Testis (tissue), 3 donors: Measurements from ENCODE around the gene CTDNEP1. TPM values are rescaled to one million over a fixed set of nuclear protein-coding genes. Genes with fewer than 3 reads are reported as not detected.

Experiments
- DNase-seq: peaks from one replicate; pipeline ENCODE4 v3.0.0-alpha.2; 2019
- H3K27ac ChIP-seq, 2 donors: fragments of 200-600 bp; sonication (generic); one replicate each; pipeline ENCODE4 v1.5.1; 2019
- H3K27me3 ChIP-seq: fragments of 200-600 bp; sonication (generic); one replicate; pipeline ENCODE4 v1.5.1; 2019
- H3K36me3 ChIP-seq: fragments of 200-600 bp; sonication (generic); one replicate; pipeline ENCODE4 v1.5.1; 2017; ENCODE audit warnings: low read depth; ENCODE audit errors: missing control alignments
- H3K4me1 ChIP-seq: fragments of 200-600 bp; sonication (generic); one replicate; pipeline ENCODE4 v1.5.1; 2019
- H3K4me3 ChIP-seq, 2 donors: fragments of 200-600 bp; sonication (generic); one replicate each; pipeline ENCODE4 v1.5.1; 2017 to 2019
- H3K9me3 ChIP-seq: fragments of 200-600 bp; sonication (generic); one replicate; pipeline ENCODE4 v1.5.1; 2017
- POLR2A ChIP-seq: fragments of 450-650 bp; IDR thresholded peaks from one replicate; pipeline ENCODE4 v1.6.1; 2017; ENCODE audit warnings: antibody characterized with exemption, mild to moderate bottlenecking, moderate library complexity
- WGBS, 2 donors: methylation state at CpG; one replicate each; pipeline ENCODE4 v1.1.5; 2018; 5-methylcytosine and 5-hydroxymethylcytosine counted together
- intact Hi-C: fragments of 100-400 bp; cut with DNase I; formaldehyde crosslinking; loops from one replicate; pipeline ENCODE4 v1.15.1; 2023; ENCODE audit warnings: low total_unique reads
- polyA plus RNA-seq: library from polyadenylated mRNA; stranded (reverse); fragments of 350-450 nt; fragmentation: Illumina TruSeq; extraction: RNeasy Lipid Tissue Mini Kit (QIAGEN cat#74804); gene quantifications from one replicate; pipeline ENCODE4 v1.2.3, GENCODE V29; 2014; ENCODE audit warnings: low read depth, low replicate concordance; ENCODE audit not compliant: insufficient read depth
- total RNA-seq, 2 donors: library from RNA; depleted of rRNA; stranded (reverse); fragments of >200 nt; gene quantifications; one replicate each; pipeline ENCODE4 v1.2.3, GENCODE V29; 2016
- TF ChIP-seq, protein P1 (sequence below), 3 experiments: fragments of 450-650 bp in 2 of 3; fragments of 200-600 bp in 1 of 3; sonication (generic) in 1 of 3; IDR thresholded peaks; one replicate each; pipeline ENCODE4 v1.5.1; 2016 to 2019; ENCODE audit warnings: antibody characterized with exemption in 3 of 3, mild to moderate bottlenecking in 2 of 3, moderate library complexity in 1 of 3

Gene CTDNEP1
- total and polyA plus RNA-seq, 3 donors from 2014 or later, result 86.4 to 138 (median 94.0) TPM

DNA sequence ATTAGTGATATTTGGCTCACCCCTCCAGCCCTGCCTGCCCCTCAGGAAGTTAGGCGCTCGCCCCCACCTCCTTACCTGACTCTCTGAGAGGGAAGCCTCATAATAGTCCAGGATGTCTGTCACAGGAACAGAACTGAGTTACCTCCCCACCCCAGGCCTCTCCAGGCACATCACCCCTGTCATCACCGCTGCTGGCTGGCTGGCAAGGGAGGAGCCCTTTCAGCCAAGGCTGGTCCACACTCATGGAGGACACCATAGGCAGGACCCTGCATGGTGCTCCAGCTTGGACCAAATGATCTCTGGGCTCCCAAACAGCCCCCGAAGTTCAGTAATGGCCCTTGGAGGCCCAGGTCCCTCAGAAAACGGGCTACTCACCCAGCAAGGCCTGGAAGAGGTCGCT, 33.4 kb downstream of the CTDNEP1 start:
- Histone ChIP-seq H3K9me3 (no peaks in the 10 kb centered on the region), H3K4me1 (peaks cover 38% of the 10 kb centered on the region), H3K27ac (peak overlapping the region in 1 of 2 donors; percentile 82), H3K27me3 (no peaks in the 10 kb centered on the region), H3K36me3 (no peaks in the 10 kb centered on the region), H3K4me3 (no peak overlapping the region)
- no peak for DNase-seq
- intact Hi-C loops, result no loop called here
- no peak for TF ChIP-seq POLR2A
- TF ChIP-seq, protein P1, sequence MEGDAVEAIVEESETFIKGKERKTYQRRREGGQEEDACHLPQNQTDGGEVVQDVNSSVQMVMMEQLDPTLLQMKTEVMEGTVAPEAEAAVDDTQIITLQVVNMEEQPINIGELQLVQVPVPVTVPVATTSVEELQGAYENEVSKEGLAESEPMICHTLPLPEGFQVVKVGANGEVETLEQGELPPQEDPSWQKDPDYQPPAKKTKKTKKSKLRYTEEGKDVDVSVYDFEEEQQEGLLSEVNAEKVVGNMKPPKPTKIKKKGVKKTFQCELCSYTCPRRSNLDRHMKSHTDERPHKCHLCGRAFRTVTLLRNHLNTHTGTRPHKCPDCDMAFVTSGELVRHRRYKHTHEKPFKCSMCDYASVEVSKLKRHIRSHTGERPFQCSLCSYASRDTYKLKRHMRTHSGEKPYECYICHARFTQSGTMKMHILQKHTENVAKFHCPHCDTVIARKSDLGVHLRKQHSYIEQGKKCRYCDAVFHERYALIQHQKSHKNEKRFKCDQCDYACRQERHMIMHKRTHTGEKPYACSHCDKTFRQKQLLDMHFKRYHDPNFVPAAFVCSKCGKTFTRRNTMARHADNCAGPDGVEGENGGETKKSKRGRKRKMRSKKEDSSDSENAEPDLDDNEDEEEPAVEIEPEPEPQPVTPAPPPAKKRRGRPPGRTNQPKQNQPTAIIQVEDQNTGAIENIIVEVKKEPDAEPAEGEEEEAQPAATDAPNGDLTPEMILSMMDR (IDR thresholded peaks at IDR 0.05), result no peak
- WGBS, 2 donors, result 66 to 72% methylated on average over 5 to 6 of the region's 6 CpGs

DNA sequence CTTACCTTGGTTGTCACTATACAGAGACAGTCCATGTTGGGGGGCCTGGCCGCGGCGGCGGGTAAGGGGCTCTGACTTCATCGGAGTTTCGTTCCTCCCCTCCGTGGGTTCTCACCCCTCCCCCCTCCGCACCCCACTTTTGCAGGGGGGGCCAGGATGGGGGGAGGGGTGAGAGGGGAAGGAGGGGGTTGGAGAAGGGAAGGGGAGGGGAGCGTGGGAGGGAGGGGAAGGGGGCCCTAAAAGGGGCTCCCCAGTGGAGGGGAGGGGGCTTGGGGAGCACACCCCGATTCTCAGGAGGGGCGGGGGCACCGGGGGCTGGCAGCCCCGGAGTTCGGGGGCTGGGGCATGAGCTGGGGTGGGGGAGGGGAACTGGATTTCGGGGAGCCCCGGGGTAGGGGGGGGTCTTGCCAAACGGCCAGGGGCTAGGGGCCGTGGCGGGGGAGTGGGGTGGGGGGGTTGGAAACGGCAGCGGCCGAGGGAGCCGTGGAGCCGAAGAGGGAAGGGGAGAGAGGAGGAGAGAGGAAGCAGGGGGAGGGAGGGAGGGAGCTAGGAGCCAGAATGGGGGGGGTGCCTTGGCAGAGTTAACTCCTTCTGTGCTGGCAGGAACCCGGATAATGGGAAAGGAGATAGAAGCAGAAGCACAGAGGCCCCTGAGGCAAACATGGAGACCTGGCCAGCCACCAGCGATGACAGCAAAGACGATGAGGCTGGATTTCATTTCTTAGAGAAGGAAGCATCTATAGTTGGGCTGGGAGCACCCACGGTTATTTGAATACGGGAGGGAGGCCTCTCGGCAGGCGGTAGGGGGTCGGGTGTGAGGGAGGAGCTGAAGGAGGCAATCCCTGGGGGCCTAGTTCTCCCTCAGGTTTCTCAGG, 34.2 kb downstream of the CTDNEP1 start:
- intact Hi-C loops, result no loop called here

DNA sequence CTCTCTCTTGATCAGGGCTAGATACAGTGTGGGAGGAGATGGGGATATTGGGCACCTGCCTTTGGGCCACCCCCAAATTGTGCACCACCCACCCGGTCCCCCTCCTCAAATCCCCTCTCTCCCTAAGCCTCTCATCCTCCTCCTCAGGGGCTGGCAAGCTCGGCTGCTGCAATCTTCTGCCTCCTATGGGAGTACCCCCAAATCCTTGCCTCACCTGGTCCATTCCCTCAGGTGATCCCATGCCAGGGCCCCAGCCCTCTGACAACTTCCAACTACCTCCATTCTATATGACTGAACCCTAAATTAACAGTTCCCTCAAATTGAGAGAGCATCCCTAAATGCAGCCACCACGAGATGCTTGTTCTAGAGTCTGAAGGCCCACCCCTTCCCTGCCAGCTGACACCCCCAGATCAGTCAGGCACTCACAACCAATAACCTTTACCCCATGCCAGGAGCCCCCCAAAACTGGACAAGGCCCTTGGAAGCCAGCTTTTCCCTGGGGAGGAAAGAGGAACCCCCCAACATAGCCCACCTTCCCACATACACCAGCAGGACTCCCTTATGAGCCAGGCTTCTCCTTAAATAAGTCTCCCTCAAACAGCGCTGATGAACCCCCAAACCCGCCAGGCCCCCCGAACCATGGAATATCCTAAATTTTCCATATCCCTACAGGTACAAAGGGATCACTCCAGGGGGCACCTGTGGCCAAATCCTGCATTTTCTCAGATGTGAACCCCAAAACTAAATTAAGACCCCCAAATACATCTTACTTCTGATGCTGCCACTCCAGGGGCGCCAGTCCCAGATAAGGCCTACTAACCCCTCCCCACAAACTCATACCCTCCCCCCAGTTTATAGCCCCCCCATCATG, 35.1 kb downstream of the CTDNEP1 start:
- TF ChIP-seq, protein P1 (IDR thresholded peaks at IDR 0.05), result no peak
- TF ChIP-seq POLR2A, result no peak
- Histone ChIP-seq H3K4me3 (peak overlapping the region; percentile 26 to 45), H3K36me3 (no peaks in the 10 kb centered on the region), H3K9me3 (no peaks in the 10 kb centered on the region), H3K4me1 (peaks cover 38% of the 10 kb centered on the region), H3K27ac (peak overlapping the region; percentile 70 to 82), H3K27me3 (no peaks in the 10 kb centered on the region)
- 21 to 48% methylated on average over 7 of the region's 7 CpGs for WGBS, 2 donors
- intact Hi-C loops, result no loop called here
- DNase-seq, result no peak

More for the DNA sequence above, 34.2 kb downstream of the CTDNEP1 start:
- peaks cover 38% of the 10 kb centered on the region for H3K4me1 ChIP-seq
- peak; percentile 54 for DNase-seq
- no peaks in the 10 kb centered on the region for H3K36me3 ChIP-seq
- H3K27ac ChIP-seq, result peak overlapping the region; percentile 70 to 82
- H3K4me3 ChIP-seq, result peak overlapping the region; percentile 26 to 45
- WGBS, 2 donors, result 11 to 25% methylated on average over 20 to 30 of the region's 32 CpGs
- no peaks in the 10 kb centered on the region for H3K27me3 ChIP-seq
- H3K9me3 ChIP-seq, result no peaks in the 10 kb centered on the region
- TF ChIP-seq, protein P1 (IDR thresholded peaks at IDR 0.05), result no peak
- TF ChIP-seq POLR2A, result no peak

DNA sequence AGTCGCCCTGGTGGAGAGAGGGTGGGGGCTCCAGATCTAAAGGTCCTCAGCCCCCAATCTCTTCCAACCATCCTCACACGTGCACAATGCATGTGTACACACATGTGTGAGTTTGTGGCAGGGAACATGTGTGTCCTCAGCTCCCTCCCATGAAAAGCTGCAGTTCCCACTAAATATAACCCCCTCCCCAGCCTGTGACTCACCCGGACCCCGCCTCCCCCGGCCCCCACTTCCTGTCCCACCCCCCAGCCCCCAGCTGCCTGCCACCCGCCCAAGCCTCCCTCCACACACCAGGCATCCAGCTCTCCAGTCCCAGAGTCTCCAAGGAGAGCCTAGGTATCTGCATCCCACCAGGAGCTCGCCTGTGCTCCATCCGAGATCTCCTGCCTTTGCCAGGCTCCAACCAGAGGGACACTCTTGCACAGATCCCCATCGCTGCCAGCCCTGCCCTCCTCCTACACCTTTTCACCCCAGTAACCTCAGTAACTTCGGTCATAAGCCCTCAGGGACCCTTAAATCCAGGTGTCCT, 35.8 kb downstream of the CTDNEP1 start:
- Histone ChIP-seq H3K27me3 (no peaks in the 10 kb centered on the region), H3K27ac (no peak overlapping the region), H3K4me3 (no peak overlapping the region), H3K4me1 (peaks cover 33% of the 10 kb centered on the region), H3K36me3 (no peaks in the 10 kb centered on the region), H3K9me3 (no peaks in the 10 kb centered on the region)
- WGBS, 2 donors, result 32 to 40% methylated on average over 6 to 10 of the region's 10 CpGs
- intact Hi-C loops, result no loop called here
- DNase-seq, result no peak
- TF ChIP-seq, protein P1 (IDR thresholded peaks at IDR 0.05), result no peak
- no peak for TF ChIP-seq POLR2A
